ENCODE data around the gene PTBP3. TPM values are rescaled to one million over a fixed set of nuclear protein-coding genes. Genes with fewer than 3 reads are reported as not detected.

Gene PTBP3
- total and polyA plus RNA-seq, 2 donors (not counting 1 experiment from before 2014, with no cell fraction given), result 16.7 to 28.7 TPM

DNA sequence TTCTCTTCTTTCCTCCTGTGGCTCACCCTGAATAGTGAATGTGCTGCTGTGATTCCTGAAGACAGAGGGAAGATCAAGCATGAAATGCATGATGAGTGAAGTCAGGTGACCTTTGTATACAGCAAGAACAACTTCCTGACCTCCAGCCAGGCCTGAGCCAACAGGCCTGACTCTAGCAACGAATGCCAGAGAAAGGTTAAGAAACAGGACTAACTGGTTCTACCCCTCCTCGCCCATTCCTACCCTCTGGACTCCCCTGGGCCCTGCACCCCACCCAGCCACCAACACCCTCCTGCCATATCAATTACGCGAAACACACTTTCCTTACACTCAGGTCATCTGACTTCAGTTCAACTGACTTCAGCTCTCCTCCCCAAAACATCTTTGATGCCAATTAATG is 163.2 kb downstream of the PTBP3 start:
- H3K36me3 ChIP-seq (ENCODE audit: control insufficient read depth, insufficient read depth, low read length), result peaks cover 2% of the 10 kb centered on the region
- no peaks in the 10 kb centered on the region for H3K9me3 ChIP-seq (ENCODE audit: control insufficient read depth, insufficient read depth, low read depth, low read length)
- no peak overlapping the region for H3K4me3 ChIP-seq (replicated peaks in 1 of 4; ENCODE audit: control extremely low read depth in 1 of 4, insufficient read depth in 1 of 4, low read depth in 3 of 4, low read length in 4 of 4)
- peaks cover 8% of the 10 kb centered on the region for H3K4me1 ChIP-seq (ENCODE audit: control insufficient read depth, extremely low read depth, insufficient read depth, low read length)
- no peak for DNase-seq (ENCODE audit: low read depth in 2 of 2)
- TF ChIP-seq CTCF (conservative IDR thresholded peaks at IDR 0.05 in 1 of 2, IDR thresholded peaks at IDR 0.05 in 1 of 2; ENCODE audit: low read depth in 1 of 2, low read length in 2 of 2) (no peak), EZH2 (IDR thresholded peaks at IDR 0.05; ENCODE audit: low read length, missing control alignments) (no peak)
- H3K9ac ChIP-seq (ENCODE audit: insufficient read depth, low read length), result no peak overlapping the region
- H3K4me2 ChIP-seq (ENCODE audit: extremely low read depth, insufficient read depth, low read length), result no peak overlapping the region
- no peak overlapping the region for H2AFZ ChIP-seq (ENCODE audit: low read length)
- H3K27me3 ChIP-seq (ENCODE audit: control insufficient read depth, insufficient read depth, low read length), result no peaks in the 10 kb centered on the region
- H3K27ac ChIP-seq (ENCODE audit: insufficient read depth, low read length), result no peak overlapping the region
- no peaks in the 10 kb centered on the region for H4K20me1 ChIP-seq (ENCODE audit: control insufficient read depth, extremely low read depth, insufficient read depth, low read length)
- H3K79me2 ChIP-seq (ENCODE audit: control insufficient read depth, insufficient read depth, low read length), result no peaks in the 10 kb centered on the region

DNA sequence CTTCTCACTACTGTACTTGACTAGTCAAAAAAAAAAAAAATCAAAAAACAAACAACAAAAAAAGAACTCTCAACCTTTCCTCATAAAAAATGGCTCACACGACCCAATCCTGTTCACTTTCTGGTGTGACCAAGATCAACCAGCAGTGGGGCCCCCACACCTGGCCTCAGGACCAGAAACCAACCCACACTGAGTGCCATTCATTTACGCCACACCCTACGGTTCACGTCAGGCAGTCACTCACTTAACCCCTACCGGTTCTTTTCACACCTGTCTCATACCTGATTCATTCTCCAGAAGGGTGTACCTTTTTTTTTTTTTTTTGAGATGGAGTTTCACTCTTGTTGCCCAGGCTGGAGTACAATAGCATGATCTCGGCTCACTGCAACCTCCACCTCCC is 164.1 kb downstream of the PTBP3 start:
- TF ChIP-seq CTCF (conservative IDR thresholded peaks at IDR 0.05 in 1 of 2, IDR thresholded peaks at IDR 0.05 in 1 of 2; ENCODE audit: low read depth in 1 of 2, low read length in 2 of 2) (no peak), EZH2 (IDR thresholded peaks at IDR 0.05; ENCODE audit: low read length, missing control alignments) (no peak)
- H3K27me3 ChIP-seq (ENCODE audit: control insufficient read depth, insufficient read depth, low read length), result no peaks in the 10 kb centered on the region
- no peak overlapping the region for H3K9ac ChIP-seq (ENCODE audit: insufficient read depth, low read length)
- H3K79me2 ChIP-seq (ENCODE audit: control insufficient read depth, insufficient read depth, low read length), result no peaks in the 10 kb centered on the region
- no peak overlapping the region for H3K27ac ChIP-seq (ENCODE audit: insufficient read depth, low read length)
- no peak overlapping the region for H3K4me2 ChIP-seq (ENCODE audit: extremely low read depth, insufficient read depth, low read length)
- no peaks in the 10 kb centered on the region for H4K20me1 ChIP-seq (ENCODE audit: control insufficient read depth, extremely low read depth, insufficient read depth, low read length)
- no peaks in the 10 kb centered on the region for H3K9me3 ChIP-seq (ENCODE audit: control insufficient read depth, insufficient read depth, low read depth, low read length)
- no peak overlapping the region for H2AFZ ChIP-seq (ENCODE audit: low read length)
- DNase-seq (ENCODE audit: low read depth in 2 of 2), result no peak
- peaks cover 2% of the 10 kb centered on the region for H3K36me3 ChIP-seq (ENCODE audit: control insufficient read depth, insufficient read depth, low read length)
- H3K4me3 ChIP-seq (replicated peaks in 1 of 4; ENCODE audit: control extremely low read depth in 1 of 4, insufficient read depth in 1 of 4, low read depth in 3 of 4, low read length in 4 of 4), result no peak overlapping the region
- peaks cover 7% of the 10 kb centered on the region for H3K4me1 ChIP-seq (ENCODE audit: control insufficient read depth, extremely low read depth, insufficient read depth, low read length)

GRCh38 chr9:112168197-112168596 is 165.2 kb downstream of the PTBP3 start:
- H3K4me3 ChIP-seq (replicated peaks in 1 of 4; ENCODE audit: control extremely low read depth in 1 of 4, insufficient read depth in 1 of 4, low read depth in 3 of 4, low read length in 4 of 4), result no peak overlapping the region
- H3K27ac ChIP-seq (ENCODE audit: insufficient read depth, low read length), result no peak overlapping the region
- no peaks in the 10 kb centered on the region for H3K36me3 ChIP-seq (ENCODE audit: control insufficient read depth, insufficient read depth, low read length)
- H3K79me2 ChIP-seq (ENCODE audit: control insufficient read depth, insufficient read depth, low read length), result no peaks in the 10 kb centered on the region
- H3K27me3 ChIP-seq (ENCODE audit: control insufficient read depth, insufficient read depth, low read length), result no peaks in the 10 kb centered on the region
- TF ChIP-seq EZH2 (IDR thresholded peaks at IDR 0.05; ENCODE audit: low read length, missing control alignments), result no peak
- TF ChIP-seq CTCF (conservative IDR thresholded peaks at IDR 0.05 in 1 of 2, IDR thresholded peaks at IDR 0.05 in 1 of 2; ENCODE audit: low read depth in 1 of 2, low read length in 2 of 2), result no peak
- H3K4me1 ChIP-seq (ENCODE audit: control insufficient read depth, extremely low read depth, insufficient read depth, low read length), result peaks cover 3% of the 10 kb centered on the region
- H3K9ac ChIP-seq (ENCODE audit: insufficient read depth, low read length), result no peak overlapping the region
- H3K4me2 ChIP-seq (ENCODE audit: extremely low read depth, insufficient read depth, low read length), result no peak overlapping the region
- no peak for DNase-seq (ENCODE audit: low read depth in 2 of 2)
- H2AFZ ChIP-seq (ENCODE audit: low read length), result no peak overlapping the region
- no peaks in the 10 kb centered on the region for H4K20me1 ChIP-seq (ENCODE audit: control insufficient read depth, extremely low read depth, insufficient read depth, low read length)
- no peaks in the 10 kb centered on the region for H3K9me3 ChIP-seq (ENCODE audit: control insufficient read depth, insufficient read depth, low read depth, low read length)

Other genes with a start within 250 kb of the PTBP3 start
- 14.6 and 28.6 TPM in 2 replicates for gene SUSD1, start 158.3 kb downstream of the PTBP3 start, total RNA-seq
- gene SUSD1, start 158.3 kb downstream of the PTBP3 start, polyA plus RNA-seq, result 23.1 and 27.4 TPM in 2 replicates
- 39.3 and 49.9 TPM in 2 replicates for gene HSDL2, start 46.5 kb upstream of the PTBP3 start, total RNA-seq
- 33.1 and 47.9 TPM in 2 replicates for gene HSDL2, start 46.5 kb upstream of the PTBP3 start, polyA plus RNA-seq
- 2.1 and 3.0 TPM in 2 replicates for gene KIAA1958, start 153.2 kb upstream of the PTBP3 start, total RNA-seq
- gene KIAA1958, start 153.2 kb upstream of the PTBP3 start, polyA plus RNA-seq, result 0.75 and 1.1 TPM in 2 replicates

Data from fibroblast of lung (primary cell).